Neural cell (in vitro differentiated cells): ENCODE data around the gene ANO3. TPM values are rescaled to one million over a fixed set of nuclear protein-coding genes. Genes with fewer than 3 reads are reported as not detected.

Experiments used
- H2AFZ ChIP-seq: fragments of 200-600, 300-800 bp; sonication (generic), shearing (Covaris generic); 2 replicates; pipeline ENCODE4 v1.6.0; 2014; ENCODE audit warnings: low read depth, mild to moderate bottlenecking, antibody characterized with exemption, low read length, moderate library complexity
- H3F3A ChIP-seq: fragments of 200-600 bp; shearing (Covaris generic); 2 replicates; pipeline ENCODE4 v1.6.1; 2016; ENCODE audit warnings: mild to moderate bottlenecking, moderate library complexity, mixed read lengths, antibody characterized with exemption, low read length; ENCODE audit not compliant: insufficient read depth, poor library complexity, severe bottlenecking
- H3K27ac ChIP-seq: fragments of 200-600, 300-800 bp; sonication (generic), shearing (Covaris generic); 2 replicates; pipeline ENCODE4 v1.5.1; 2014; ENCODE audit warnings: mild to moderate bottlenecking, low read length, moderate library complexity
- H3K27me3 ChIP-seq: fragments of 300-800, 200-600 bp; sonication (generic), shearing (Covaris generic); 2 replicates; pipeline ENCODE4 v1.6.0; 2014; ENCODE audit warnings: mild to moderate bottlenecking, low read depth, low read length, moderate library complexity; ENCODE audit not compliant: insufficient read depth
- H3K36me3 ChIP-seq: fragments of 300-800, 200-600 bp; sonication (generic), shearing (Covaris generic); 2 replicates; pipeline ENCODE4 v1.5.1; 2014; ENCODE audit warnings: mild to moderate bottlenecking, antibody characterized with exemption, low read length, moderate library complexity; ENCODE audit not compliant: insufficient read depth
- H3K4me2 ChIP-seq: fragments of 300-800, 200-600 bp; sonication (generic), shearing (Covaris generic); 2 replicates; pipeline ENCODE4 v1.6.0; 2014; ENCODE audit warnings: mild to moderate bottlenecking, low read length
- H3K4me3 ChIP-seq: fragments of 300-800, 200-600 bp; sonication (generic), shearing (Covaris generic); 2 replicates; pipeline ENCODE4 v1.5.1; 2014; ENCODE audit warnings: mild to moderate bottlenecking, low read length, moderate library complexity
- H3K79me2 ChIP-seq: fragments of 200-600 bp; shearing (Covaris generic); replicated peaks from 2 replicates; pipeline ENCODE4 v1.6.0; 2014; ENCODE audit warnings: mild to moderate bottlenecking, low read length, moderate library complexity; ENCODE audit not compliant: insufficient read depth
- H3K9ac ChIP-seq: fragments of 300-800, 200-600 bp; sonication (generic), shearing (Covaris generic); 2 replicates; pipeline ENCODE4 v1.6.1; 2016; ENCODE audit warnings: mild to moderate bottlenecking, low read length, mixed read lengths
- H3K9me2 ChIP-seq: fragments of 200-600 bp; shearing (Covaris generic); 2 replicates; pipeline ENCODE4 v1.6.1; 2016; ENCODE audit warnings: mild to moderate bottlenecking, low read length, mixed read lengths; ENCODE audit not compliant: insufficient read depth
- H3K9me3 ChIP-seq: fragments of 200-600, 300-800 bp; sonication (generic), shearing (Covaris generic); 2 replicates; pipeline ENCODE4 v1.6.1; 2016; ENCODE audit warnings: mild to moderate bottlenecking, mixed run types, low read length, moderate library complexity, mixed read lengths
- H4K20me1 ChIP-seq: fragments of 200-600 bp; shearing (Covaris generic); 2 replicates; pipeline ENCODE4 v1.6.1; 2016; ENCODE audit warnings: mild to moderate bottlenecking, mixed run types; ENCODE audit not compliant: insufficient read depth
- EP300 ChIP-seq: fragments of 450-650 bp; conservative IDR thresholded peaks from 2 replicates; pipeline ENCODE4 v1.6.1; 2014; ENCODE audit warnings: antibody characterized with exemption, mild to moderate bottlenecking, moderate library complexity; ENCODE audit not compliant: poor library complexity, severe bottlenecking
- EZH2 ChIP-seq: fragments of 200-600, 300-800 bp; shearing (Covaris generic), sonication (generic); IDR thresholded peaks from 2 replicates; pipeline ENCODE4 v1.6.1; 2014; ENCODE audit warnings: antibody characterized with exemption, low read length, borderline replicate concordance, mild to moderate bottlenecking; ENCODE audit not compliant: insufficient read depth, poor library complexity, severe bottlenecking
- MXI1 ChIP-seq: fragments of 450-650 bp; conservative IDR thresholded peaks from 2 replicates; pipeline ENCODE4 v1.6.1; 2014; ENCODE audit warnings: antibody characterized with exemption, mild to moderate bottlenecking; ENCODE audit not compliant: poor library complexity, severe bottlenecking
- POLR2AphosphoS5 ChIP-seq: IDR thresholded peaks from 2 replicates; pipeline ENCODE4 v1.6.1; 2012
- RAD21 ChIP-seq: fragments of 450-650 bp; conservative IDR thresholded peaks from 2 replicates; pipeline ENCODE4 v1.6.1; 2014; ENCODE audit warnings: antibody characterized with exemption, mild to moderate bottlenecking, moderate library complexity
- SMC3 ChIP-seq: fragments of 450-650 bp; conservative IDR thresholded peaks from 2 replicates; pipeline ENCODE4 v1.6.1; 2014; ENCODE audit warnings: antibody characterized with exemption, mild to moderate bottlenecking, moderate library complexity; ENCODE audit not compliant: poor library complexity
- TAF1 ChIP-seq: IDR thresholded peaks from 2 replicates; pipeline ENCODE4 v1.6.1; 2012; ENCODE audit warnings: low read depth
- polyA plus RNA-seq: library from polyadenylated mRNA; depleted of rRNA; stranded (reverse); fragments of >200 nt; gene quantifications from 2 replicates; pipeline ENCODE4 v1.2.3, GENCODE V29; 2014
- TF ChIP-seq, protein P1 (sequence below): IDR thresholded peaks from 2 replicates; pipeline ENCODE4 v1.6.1; 2012; ENCODE audit warnings: borderline replicate concordance
- TF ChIP-seq, protein P2 (sequence below): fragments of 450-650 bp; IDR thresholded peaks from 2 replicates; pipeline ENCODE4 v1.5.1; 2014; ENCODE audit warnings: antibody characterized with exemption, mild to moderate bottlenecking, moderate library complexity; ENCODE audit not compliant: poor library complexity, severe bottlenecking

ANO3 gene
- polyA plus RNA-seq, 1 donor from 2014 or later = not detected

DNA sequence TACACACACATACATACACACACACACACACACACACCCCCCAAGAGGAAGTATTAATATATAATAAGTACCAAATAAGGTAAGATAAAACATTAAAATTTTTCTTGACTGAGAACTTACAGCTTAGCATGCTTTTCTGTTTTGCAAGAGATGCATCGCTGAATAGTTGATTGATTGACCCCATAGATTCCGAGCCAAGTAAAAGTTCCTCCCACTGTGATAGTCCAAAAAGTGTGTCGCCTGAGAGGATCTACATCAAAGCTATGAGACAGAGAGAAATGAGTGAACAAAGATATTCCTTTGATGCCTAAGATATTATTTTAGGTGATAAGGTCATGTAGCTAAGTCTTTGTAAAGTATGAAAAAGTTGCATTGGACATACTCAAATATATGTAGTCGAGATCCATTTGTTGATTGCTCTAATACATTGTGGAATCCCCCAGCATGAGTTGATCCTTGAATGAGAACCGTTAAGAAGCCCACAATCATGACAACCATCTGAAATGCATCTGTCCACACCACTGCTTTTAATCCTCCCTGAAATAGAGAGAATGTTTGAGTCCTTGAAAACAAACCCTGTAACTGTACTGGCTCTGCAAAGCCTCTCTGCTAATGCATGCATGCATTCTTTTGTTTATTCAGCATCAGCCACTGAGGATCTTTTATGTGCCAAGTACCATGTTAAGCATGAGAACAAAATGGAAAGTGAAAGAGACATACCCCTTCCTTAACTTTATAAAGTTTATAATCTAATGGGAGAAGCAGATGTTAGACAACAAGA, 371.7 kb downstream of the ANO3 start:
- Histone ChIP-seq H3K9me3 (no peaks in the 10 kb centered on the region), H3K27me3 (no peaks in the 10 kb centered on the region), H4K20me1 (no peaks in the 10 kb centered on the region), H3K4me3 (no peak overlapping the region), H3K27ac (no peak overlapping the region), H3K4me2 (no peak overlapping the region), H3K9ac (no peak overlapping the region), H3K79me2 (no peaks in the 10 kb centered on the region), H3K9me2 (no peaks in the 10 kb centered on the region), H3F3A (no peaks in the 10 kb centered on the region), H2AFZ (no peak overlapping the region), H3K36me3 (no peaks in the 10 kb centered on the region)
- no peak for TF ChIP-seq RAD21
- no peak for TF ChIP-seq TAF1
- no peak for TF ChIP-seq EZH2
- TF ChIP-seq, protein P1, sequence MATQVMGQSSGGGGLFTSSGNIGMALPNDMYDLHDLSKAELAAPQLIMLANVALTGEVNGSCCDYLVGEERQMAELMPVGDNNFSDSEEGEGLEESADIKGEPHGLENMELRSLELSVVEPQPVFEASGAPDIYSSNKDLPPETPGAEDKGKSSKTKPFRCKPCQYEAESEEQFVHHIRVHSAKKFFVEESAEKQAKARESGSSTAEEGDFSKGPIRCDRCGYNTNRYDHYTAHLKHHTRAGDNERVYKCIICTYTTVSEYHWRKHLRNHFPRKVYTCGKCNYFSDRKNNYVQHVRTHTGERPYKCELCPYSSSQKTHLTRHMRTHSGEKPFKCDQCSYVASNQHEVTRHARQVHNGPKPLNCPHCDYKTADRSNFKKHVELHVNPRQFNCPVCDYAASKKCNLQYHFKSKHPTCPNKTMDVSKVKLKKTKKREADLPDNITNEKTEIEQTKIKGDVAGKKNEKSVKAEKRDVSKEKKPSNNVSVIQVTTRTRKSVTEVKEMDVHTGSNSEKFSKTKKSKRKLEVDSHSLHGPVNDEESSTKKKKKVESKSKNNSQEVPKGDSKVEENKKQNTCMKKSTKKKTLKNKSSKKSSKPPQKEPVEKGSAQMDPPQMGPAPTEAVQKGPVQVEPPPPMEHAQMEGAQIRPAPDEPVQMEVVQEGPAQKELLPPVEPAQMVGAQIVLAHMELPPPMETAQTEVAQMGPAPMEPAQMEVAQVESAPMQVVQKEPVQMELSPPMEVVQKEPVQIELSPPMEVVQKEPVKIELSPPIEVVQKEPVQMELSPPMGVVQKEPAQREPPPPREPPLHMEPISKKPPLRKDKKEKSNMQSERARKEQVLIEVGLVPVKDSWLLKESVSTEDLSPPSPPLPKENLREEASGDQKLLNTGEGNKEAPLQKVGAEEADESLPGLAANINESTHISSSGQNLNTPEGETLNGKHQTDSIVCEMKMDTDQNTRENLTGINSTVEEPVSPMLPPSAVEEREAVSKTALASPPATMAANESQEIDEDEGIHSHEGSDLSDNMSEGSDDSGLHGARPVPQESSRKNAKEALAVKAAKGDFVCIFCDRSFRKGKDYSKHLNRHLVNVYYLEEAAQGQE = no peak
- no peak for TF ChIP-seq EP300
- TF ChIP-seq, protein P2, sequence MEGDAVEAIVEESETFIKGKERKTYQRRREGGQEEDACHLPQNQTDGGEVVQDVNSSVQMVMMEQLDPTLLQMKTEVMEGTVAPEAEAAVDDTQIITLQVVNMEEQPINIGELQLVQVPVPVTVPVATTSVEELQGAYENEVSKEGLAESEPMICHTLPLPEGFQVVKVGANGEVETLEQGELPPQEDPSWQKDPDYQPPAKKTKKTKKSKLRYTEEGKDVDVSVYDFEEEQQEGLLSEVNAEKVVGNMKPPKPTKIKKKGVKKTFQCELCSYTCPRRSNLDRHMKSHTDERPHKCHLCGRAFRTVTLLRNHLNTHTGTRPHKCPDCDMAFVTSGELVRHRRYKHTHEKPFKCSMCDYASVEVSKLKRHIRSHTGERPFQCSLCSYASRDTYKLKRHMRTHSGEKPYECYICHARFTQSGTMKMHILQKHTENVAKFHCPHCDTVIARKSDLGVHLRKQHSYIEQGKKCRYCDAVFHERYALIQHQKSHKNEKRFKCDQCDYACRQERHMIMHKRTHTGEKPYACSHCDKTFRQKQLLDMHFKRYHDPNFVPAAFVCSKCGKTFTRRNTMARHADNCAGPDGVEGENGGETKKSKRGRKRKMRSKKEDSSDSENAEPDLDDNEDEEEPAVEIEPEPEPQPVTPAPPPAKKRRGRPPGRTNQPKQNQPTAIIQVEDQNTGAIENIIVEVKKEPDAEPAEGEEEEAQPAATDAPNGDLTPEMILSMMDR = no peak
- TF ChIP-seq SMC3 = no peak

DNA sequence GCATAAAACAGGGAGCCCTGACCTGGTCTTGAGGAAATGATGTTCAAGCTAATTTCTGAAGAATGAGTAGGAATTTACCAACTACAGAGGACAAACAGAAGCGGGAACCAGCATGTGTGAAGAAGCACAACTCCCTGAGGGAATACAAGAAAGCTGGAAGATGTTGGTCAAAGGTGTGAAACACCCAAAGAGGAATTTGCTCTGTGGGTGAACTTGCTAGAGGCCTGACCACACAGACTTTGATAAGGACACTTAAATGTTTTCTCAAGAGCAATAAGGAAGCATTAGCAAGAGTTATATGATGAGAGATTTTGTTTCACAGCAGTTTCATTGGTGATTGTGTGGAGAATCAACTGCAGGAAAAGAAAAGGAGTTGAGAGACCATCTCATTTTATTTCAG, 372.3 kb downstream of the ANO3 start:
- Histone ChIP-seq H3K79me2 (no peaks in the 10 kb centered on the region), H3K4me2 (no peak overlapping the region), H3K27me3 (no peaks in the 10 kb centered on the region), H4K20me1 (no peaks in the 10 kb centered on the region), H3F3A (no peaks in the 10 kb centered on the region), H2AFZ (no peak overlapping the region), H3K9ac (no peak overlapping the region), H3K27ac (no peak overlapping the region), H3K9me2 (no peaks in the 10 kb centered on the region), H3K4me3 (no peak overlapping the region), H3K9me3 (no peaks in the 10 kb centered on the region), H3K36me3 (no peaks in the 10 kb centered on the region)
- TF ChIP-seq RAD21 = no peak
- no peak for TF ChIP-seq EZH2
- no peak for TF ChIP-seq POLR2AphosphoS5
- TF ChIP-seq, protein P2 = no peak
- no peak for TF ChIP-seq EP300
- TF ChIP-seq TAF1 = no peak
- no peak for TF ChIP-seq MXI1
- TF ChIP-seq, protein P1 = no peak
- TF ChIP-seq SMC3 = no peak
